Left lung (tissue), 10 donors: ENCODE measurements around the gene INTS12. TPM values are rescaled to one million over a fixed set of nuclear protein-coding genes. Genes with fewer than 3 reads are reported as not detected.
"Not testable (repeated sequence)": the region's sequence is repeated elsewhere in the genome, so short reads cannot be mapped to it uniquely, and the experiment has no call there.

Experiments
- ATAC-seq: fragments of 200-7000 bp; cut with Tn5 transposase; one replicate; pipeline ENCODE4 v1.9.1; 2020; ENCODE audit warnings: moderate library complexity
- DNase-seq, 4 donors: peaks; one replicate each; pipeline ENCODE4 v3.0.0-alpha.2; 2013 to 2020
- H3K27ac ChIP-seq, 2 donors: fragments of 200-600 bp; sonication (generic) in 1 of 2; one replicate each; pipeline versions ENCODE4 v1.5.0 to v1.8.0; 2020 to 2021
- H3K27me3 ChIP-seq, 2 donors: fragments of 200-600 bp; sonication (generic) in 1 of 2; one replicate each; pipeline versions ENCODE4 v1.5.0 to v1.8.0; 2020 to 2021
- H3K36me3 ChIP-seq, 2 donors: fragments of 200-600 bp; sonication (generic) in 1 of 2; one replicate each; pipeline versions ENCODE4 v1.5.0 to v1.8.0; 2020 to 2021
- H3K4me1 ChIP-seq, 2 donors: fragments of 200-600 bp; one replicate each; pipeline ENCODE4 v1.8.0; 2021
- H3K4me3 ChIP-seq, 2 donors: fragments of 200-600 bp; sonication (generic) in 1 of 2; one replicate each; pipeline versions ENCODE4 v1.5.0 to v1.8.0; 2020 to 2021; ENCODE audit warnings: mild to moderate bottlenecking in 1 of 2
- H3K9me3 ChIP-seq, 2 donors: fragments of 200-600 bp; sonication (generic) in 1 of 2; one replicate each; pipeline versions ENCODE4 v1.5.0 to v1.8.0; 2020 to 2021
- CTCF ChIP-seq, 2 donors: fragments of 200-600 bp; sonication (generic) in 1 of 2; IDR thresholded peaks; one replicate each; pipeline versions ENCODE4 v1.5.0 to v1.8.0; 2021; ENCODE audit warnings: antibody characterized with exemption in 2 of 2
- intact Hi-C, 2 donors: fragments of 100-400 bp; cut with DNase I; formaldehyde crosslinking; loops; one replicate each; pipeline versions ENCODE4 v1.11.2 to v1.14.2; 2022
- polyA plus RNA-seq, 6 donors: library from polyadenylated mRNA; unstranded; fragments of 120-200 nt; gene quantifications; one replicate each; pipeline ENCODE4 v1.2.1, GENCODE V29; 2013; ENCODE audit not compliant: insufficient read length in 6 of 6
- total RNA-seq, 2 donors: library from RNA; stranded (reverse); fragmentation: NEBNext Ultra II Directional; extraction: Animal tissue kit (Norgen Biotek cat#: 25700); gene quantifications; one replicate each; pipeline ENCODE4 v1.2.1, GENCODE V29; 2021
- donor health status: DM: no; HTN: yes; CAD: no.
- donor health status: DM: no; HTN: no; CAD: no.

Gene INTS12
- total and polyA plus RNA-seq, 8 donors, result 14.9 to 39.1 (median 34.1) TPM

DNA sequence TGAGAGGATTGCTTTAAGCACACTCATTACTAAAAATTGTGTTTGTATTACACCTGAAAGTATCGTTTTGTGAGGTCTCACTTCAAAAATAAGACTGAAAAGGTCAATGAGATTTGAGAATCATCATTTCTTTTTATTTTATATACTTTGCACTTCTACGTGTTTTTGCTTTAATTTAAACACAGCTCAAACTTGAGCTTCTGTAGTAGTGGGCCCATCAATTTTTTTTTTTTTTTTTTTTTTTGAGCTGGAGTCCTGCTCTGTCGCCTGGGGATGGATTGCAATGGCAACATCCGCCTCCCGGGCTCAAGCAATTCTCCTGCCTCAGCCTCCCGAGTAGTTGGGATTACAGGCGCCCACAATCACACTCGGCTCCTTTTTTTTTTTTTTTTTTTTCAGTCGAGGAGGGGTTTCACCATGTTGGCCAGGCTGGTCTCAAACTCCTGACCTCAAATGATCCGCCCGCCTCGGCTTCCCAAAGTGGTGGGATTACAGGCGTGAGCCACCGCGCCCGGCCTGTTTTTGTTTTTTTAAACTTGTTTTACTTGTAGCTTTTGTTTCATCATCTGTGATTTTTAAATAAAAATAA, 1.6 kb upstream of the INTS12 start:
- intact Hi-C loops, result no loop called here
- Histone ChIP-seq H3K27me3 (no peaks in the 10 kb centered on the region), H3K4me3 (no peak overlapping the region), H3K9me3 (no peaks in the 10 kb centered on the region), H3K27ac (no peak overlapping the region), H3K4me1 (peaks cover 18 to 33% of the 10 kb centered on the region in 2 donors), H3K36me3 (no peaks in the 10 kb centered on the region)
- TF ChIP-seq CTCF (IDR thresholded peaks at IDR 0.05), result no peak
- ATAC-seq (no peak), DNase-seq (no peak)

DNA sequence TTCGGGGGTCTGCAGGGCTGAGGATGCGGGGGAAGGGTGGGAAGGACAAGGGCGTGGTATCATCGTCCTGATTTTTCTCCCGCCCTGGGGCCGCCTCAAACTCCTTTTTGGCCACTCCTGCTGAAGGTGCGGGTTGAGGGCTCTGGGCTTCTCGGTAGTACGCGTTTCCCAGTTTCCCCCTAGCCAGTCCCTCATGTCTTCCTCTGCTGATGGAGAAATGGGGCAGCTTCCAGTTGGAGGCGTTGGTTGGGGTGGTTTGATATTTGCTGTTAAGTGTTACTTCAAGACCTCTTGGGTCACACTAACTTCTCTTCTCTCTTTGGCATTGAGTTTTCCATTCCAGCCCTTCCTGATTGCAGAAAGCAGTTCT, 577 bp upstream of the INTS12 start:
- peak; percentile 56 for ATAC-seq
- intact Hi-C loops, result no loop called here
- Histone ChIP-seq H3K4me3 (peak overlapping the region; percentile 71 to 84), H3K4me1 (peaks cover 14 to 24% of the 10 kb centered on the region in 2 donors), H3K36me3 (no peaks in the 10 kb centered on the region), H3K27me3 (no peaks in the 10 kb centered on the region), H3K27ac (peak overlapping the region; percentile 87 to 89), H3K9me3 (no peaks in the 10 kb centered on the region)
- peak in 2 of 4 donors; percentile 39 to 40 for DNase-seq
- TF ChIP-seq CTCF (IDR thresholded peaks at IDR 0.05), result no peak

- TF ChIP-seq CTCF (IDR thresholded peaks at IDR 0.05), result no peak
- DNase-seq (no peak), ATAC-seq (peak; percentile 8)
Observed at GRCh38 chr4:105707782-105708180, 708 bp downstream of the INTS12 start.

DNA sequence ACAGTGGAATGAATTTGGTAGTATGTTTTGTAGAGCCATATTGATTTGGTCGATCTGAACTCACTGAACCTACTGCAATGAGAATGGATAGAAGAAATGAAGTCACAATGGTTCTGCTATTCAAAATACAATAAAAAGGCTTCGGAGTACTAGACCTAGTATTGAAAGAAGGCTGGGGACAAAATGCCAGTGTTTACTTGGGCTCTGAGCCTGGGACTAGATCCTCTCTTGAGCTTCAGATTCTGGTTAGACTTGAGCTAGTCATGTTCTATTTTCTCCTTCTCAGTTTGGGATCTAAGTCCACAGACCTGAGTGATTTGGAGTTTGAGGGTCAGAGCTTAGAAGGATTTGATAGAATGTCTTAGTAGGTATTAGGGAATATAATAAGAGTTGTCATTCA, 9.9 kb downstream of the INTS12 start:
- TF ChIP-seq CTCF (IDR thresholded peaks at IDR 0.05), result no peak
- Histone ChIP-seq H3K9me3 (no peaks in the 10 kb centered on the region), H3K4me3 (no peak overlapping the region), H3K36me3 (peaks cover 0 to 25% of the 10 kb centered on the region in 2 donors), H3K4me1 (no peaks in the 10 kb centered on the region), H3K27me3 (no peaks in the 10 kb centered on the region), H3K27ac (no peak overlapping the region)
- no peak for DNase-seq
- intact Hi-C loops, result no loop called here
- peak; percentile 40 for ATAC-seq

More at GRCh38 chr4:105707782-105708180, 708 bp downstream of the INTS12 start:
- H3K4me1 ChIP-seq, result peaks cover 14 to 20% of the 10 kb centered on the region in 2 donors
- H3K4me3 ChIP-seq, result peak overlapping the region; percentile 71 to 84
- H3K36me3 ChIP-seq, result no peaks in the 10 kb centered on the region
- H3K27ac ChIP-seq, result peak overlapping the region; percentile 87 to 89
- no peaks in the 10 kb centered on the region for H3K9me3 ChIP-seq
- intact Hi-C loops, result no loop called here
- no peaks in the 10 kb centered on the region for H3K27me3 ChIP-seq

- peaks cover 0 to 41% of the 10 kb centered on the region in 2 donors for H3K36me3 ChIP-seq
- DNase-seq, result not testable (repeated sequence)
Observed at GRCh38 chr4:105695832-105696231, 12.7 kb downstream of the INTS12 start.

GRCh38 chr4:105694812-105695211, 13.7 kb downstream of the INTS12 start:
- DNase-seq, H3K9me3 ChIP-seq, H3K4me1 ChIP-seq, H3K27ac ChIP-seq, H3K4me3 ChIP-seq, intact Hi-C loops, ATAC-seq, H3K27me3 ChIP-seq: not testable (repeated sequence)
- H3K36me3 ChIP-seq, result peaks cover 0 to 47% of the 10 kb centered on the region in 2 donors

More at GRCh38 chr4:105695832-105696231, 12.7 kb downstream of the INTS12 start:
- H3K9me3 ChIP-seq, H3K4me3 ChIP-seq, intact Hi-C loops, H3K27me3 ChIP-seq, ATAC-seq, H3K27ac ChIP-seq, H3K4me1 ChIP-seq: not testable (repeated sequence)
